Activated naive CD4-positive, alpha-beta T cell treated with anti-CD3 and anti-CD28 coated beads, Interleukin-2, amount 10 ng/mL, durations not matched to agents 5 hours and 36 hours (primary cell): ENCODE results near the gene CHST6. TPM values are rescaled to one million over a fixed set of nuclear protein-coding genes. Genes with fewer than 3 reads are reported as not detected.

Experiments
- total RNA-seq, 2 experiments: library from RNA; stranded (reverse); gene quantifications; one replicate each; pipeline ENCODE4 v1.2.3, GENCODE V29; 2021

CHST6 gene
- not detected for total RNA-seq

DNA sequence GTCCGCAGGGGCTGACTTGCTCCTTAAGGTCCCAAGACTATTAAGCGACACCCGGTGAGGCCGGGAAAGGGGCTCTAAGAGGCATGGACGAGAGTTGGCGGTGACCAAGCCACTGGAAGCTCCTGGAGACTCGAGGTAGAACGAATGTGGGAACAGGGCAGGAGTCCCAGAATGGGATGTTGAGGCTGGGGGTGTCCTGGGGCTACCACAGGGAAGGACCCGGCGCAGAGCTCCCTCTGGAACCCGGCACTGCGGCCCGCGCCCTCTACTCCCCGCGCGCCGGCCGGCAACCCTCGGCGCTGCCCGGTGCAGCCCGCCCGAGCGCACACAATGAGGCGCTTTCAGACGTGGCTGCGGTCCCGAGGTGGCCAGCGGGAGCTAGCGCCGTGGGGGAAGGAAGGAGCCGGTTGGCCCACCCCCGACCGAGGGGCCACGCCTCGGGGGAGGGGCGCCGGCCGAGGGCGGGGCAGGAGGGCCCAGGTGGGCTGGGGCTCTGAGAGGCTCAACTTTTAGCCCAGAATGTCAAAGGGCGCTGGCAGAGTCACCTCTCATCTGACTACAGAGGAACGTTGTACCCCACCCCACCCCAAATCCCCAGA lies at the start of gene CHST6:
CHST6 (minus strand) TSS at position 366 of the 599 bp plus-strand sequence. CDS start 15,613 bp downstream, outside the sequence.

DNA sequence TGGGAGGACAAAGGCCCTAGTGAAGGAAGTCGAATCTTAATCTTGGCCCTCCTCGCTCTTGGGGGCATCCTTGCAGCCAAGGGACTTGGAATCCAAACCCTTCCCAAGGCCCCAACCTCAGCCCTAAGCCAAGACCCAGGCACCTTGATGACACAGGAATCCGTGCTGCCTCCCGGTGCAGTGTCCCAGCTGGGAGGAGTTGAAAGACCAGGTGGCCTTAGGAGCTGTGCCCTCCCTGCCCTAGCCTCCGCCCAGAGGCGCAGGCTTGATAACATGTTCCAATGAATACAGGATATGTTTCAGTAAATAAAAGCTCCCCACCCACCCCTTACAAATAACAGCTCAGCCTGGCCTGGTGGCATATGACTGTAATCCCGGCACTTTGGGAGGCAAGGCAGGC lies 40.7 kb upstream of the CHST6 start, which contains the start of gene CHST5:
CHST5 (minus strand) TSS at position 208 of the 400 bp plus-strand sequence. CDS start 5,724 bp downstream, outside the sequence.

DNA sequence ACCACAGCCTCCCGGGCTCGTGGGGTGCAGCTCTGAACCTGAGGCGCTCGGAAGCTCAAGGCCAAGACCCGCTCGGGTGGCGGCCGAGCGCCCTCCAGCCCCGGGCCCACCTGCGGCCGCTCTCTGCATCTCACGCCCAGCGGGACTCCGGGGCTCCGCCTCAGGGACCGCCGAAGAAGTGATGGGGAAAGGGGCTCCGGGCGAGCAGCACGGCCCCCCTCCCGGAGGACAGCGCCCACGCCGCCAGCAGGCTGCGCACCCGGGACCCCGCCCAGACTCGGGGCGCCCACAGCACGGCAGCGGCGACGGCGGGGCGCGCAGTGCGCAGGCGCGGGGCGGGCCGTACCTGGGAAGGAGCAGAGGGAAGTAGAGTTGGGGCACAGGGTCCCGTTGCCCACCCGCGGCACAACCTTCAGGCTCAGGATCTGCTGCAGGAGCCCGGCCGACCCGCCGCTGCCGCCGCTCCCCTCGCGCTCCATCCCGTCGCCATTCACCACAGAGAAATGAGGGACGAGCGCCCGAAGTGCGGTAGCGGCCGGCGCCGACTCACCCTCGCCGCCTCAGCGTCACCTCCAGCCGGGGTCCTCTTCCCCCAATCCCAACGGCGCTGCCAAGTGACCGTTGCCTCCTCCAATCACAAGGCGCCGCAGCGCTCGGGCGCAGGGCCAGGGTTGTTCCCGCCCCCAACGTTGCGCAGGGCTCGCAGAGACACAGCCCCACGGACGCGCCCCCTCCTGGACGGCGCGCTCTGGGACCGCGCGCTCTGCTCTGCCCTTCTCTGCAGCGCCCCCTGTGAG lies 30.9 kb downstream of the CHST6 start, which contains the start of gene TMEM170A:
TMEM170A (minus strand) TSS at position 568 of the 797 bp plus-strand sequence; CDS start at position 479, 89 bp downstream.

DNA sequence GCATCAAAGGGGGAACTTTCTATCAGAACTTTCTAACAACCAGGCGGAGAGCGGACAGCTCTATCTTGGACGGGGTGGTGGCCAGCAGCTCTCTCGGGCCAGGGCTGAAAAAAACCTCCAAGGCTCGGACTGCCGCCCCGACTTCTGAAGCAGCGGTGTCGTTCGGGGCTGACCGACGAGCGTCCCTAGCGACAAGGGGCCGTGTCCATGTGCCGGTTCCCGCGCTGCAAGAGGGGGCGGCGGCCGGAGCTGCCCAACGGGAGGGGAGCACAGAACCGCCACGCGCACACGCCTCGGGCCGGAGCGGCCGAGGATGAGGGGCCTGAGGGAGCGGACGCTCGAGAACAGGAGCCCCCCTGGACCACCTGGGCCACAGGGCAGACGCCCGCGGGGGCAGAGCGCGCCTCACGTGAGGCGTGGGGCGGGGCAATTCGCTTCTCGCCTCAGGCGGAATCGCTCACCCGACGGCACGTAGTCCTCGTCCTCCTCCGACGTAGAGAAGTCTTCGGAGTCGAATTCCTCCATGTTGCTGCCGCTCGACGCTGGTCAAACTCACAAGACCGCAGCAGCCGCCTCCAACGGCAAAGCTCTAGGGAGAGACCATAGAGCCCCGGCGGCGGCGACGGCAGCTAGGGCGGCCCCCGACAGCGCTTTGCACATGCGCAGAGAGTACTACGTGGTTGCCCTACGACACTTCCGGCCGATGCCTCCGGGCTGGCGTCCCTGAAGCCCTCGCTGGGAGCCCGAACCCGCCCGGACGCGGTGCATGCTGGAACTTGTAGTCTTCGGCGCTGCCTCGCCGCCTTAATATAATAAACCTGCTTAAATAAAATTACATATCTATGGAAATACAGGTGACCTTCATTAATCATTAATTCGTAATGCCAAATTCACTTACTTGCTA lies 62.2 kb downstream of the CHST6 start, which contains the start of gene CFDP1:
CFDP1 (minus strand) TSS at position 676 of the 904 bp plus-strand sequence; CDS start at position 525, 151 bp downstream.

Other genes with a start within 250 kb of the CHST6 start
- not detected for gene BCAR1, start 243.8 kb downstream of the CHST6 start, total RNA-seq
- gene CFDP1, start 61.9 kb downstream of the CHST6 start, total RNA-seq, result 10 to 100 TPM; 37.9 to 39.8 TPM
- gene TMEM170A, start 30.8 kb downstream of the CHST6 start, total RNA-seq, result 10 to 100 TPM; 35.3 to 35.5 TPM
- gene CHST5, start 40.7 kb upstream of the CHST6 start, total RNA-seq, result not detected
- 1 to 10 TPM; 1.7 to 2.3 TPM for gene TMEM231, start 60.8 kb upstream of the CHST6 start, total RNA-seq
- gene GABARAPL2, start 70.9 kb upstream of the CHST6 start, total RNA-seq, result 10 to 100 TPM; 66.1 to 72.9 TPM
- 10 to 100 TPM; 47.9 to 48.3 TPM for gene ADAT1, start 127.8 kb upstream of the CHST6 start, total RNA-seq
- gene KARS1, start 152.2 kb upstream of the CHST6 start, total RNA-seq, result 100 to 1,000 TPM; 185 to 191 TPM
- 10 to 100 TPM; 65.9 to 67.0 TPM for gene TERF2IP, start 152.3 kb upstream of the CHST6 start, total RNA-seq
- gene CPHXL2, start 181.6 kb upstream of the CHST6 start, total RNA-seq, result not detected
- gene DUXB, start 206.0 kb upstream of the CHST6 start, total RNA-seq, result not detected
- not detected for gene CPHXL, start 231.0 kb upstream of the CHST6 start, total RNA-seq